HG03442 (cell line): Measurements from ENCODE around the gene SDCBP2.

Experiments used
- ATAC-seq: cut with Tn5 transposase; IDR thresholded peaks from one replicate; pipeline ENCODE4 v1.9.1; 2021; ENCODE audit warnings: mild to moderate bottlenecking, moderate library complexity; ENCODE audit not compliant: unreplicated experiment

SDCBP2 gene

GRCh38 chr20:1331801-1332453 is 3.0 kb upstream of the SDCBP2 start:
- no peak for ATAC-seq

GRCh38 chr20:1331101-1331500 is 2.2 kb upstream of the SDCBP2 start:
- ATAC-seq = no peak

- ATAC-seq = peak; percentile 44
Measured at GRCh38 chr20:1330075-1330830, 1.3 kb upstream of the SDCBP2 start.

- ATAC-seq = no peak
Measured at GRCh38 chr20:1327827-1328679, 886 bp downstream of the SDCBP2 start.

- ATAC-seq = no peak
Measured at GRCh38 chr20:1327241-1327653, 1.7 kb downstream of the SDCBP2 start.

- no peak for ATAC-seq
Measured at GRCh38 chr20:1326031-1326930, 2.7 kb downstream of the SDCBP2 start.

- ATAC-seq = peak; percentile 81
Measured at GRCh38 chr20:1325173-1326030, 3.5 kb downstream of the SDCBP2 start.

GRCh38 chr20:1324598-1325172 is 4.3 kb downstream of the SDCBP2 start:
- no peak for ATAC-seq

- no peak for ATAC-seq
Measured at GRCh38 chr20:1323830-1324597, 4.9 kb downstream of the SDCBP2 start.

GRCh38 chr20:1323256-1323655 is 5.7 kb downstream of the SDCBP2 start:
- ATAC-seq = no peak

GRCh38 chr20:1322511-1323245 is 6.3 kb downstream of the SDCBP2 start:
- ATAC-seq = no peak

- ATAC-seq = no peak
Measured at GRCh38 chr20:1321654-1321939, 7.3 kb downstream of the SDCBP2 start.

- no peak for ATAC-seq
Measured at GRCh38 chr20:1320902-1321653, 7.9 kb downstream of the SDCBP2 start.

GRCh38 chr20:1320016-1320415 is 8.9 kb downstream of the SDCBP2 start:
- no peak for ATAC-seq

GRCh38 chr20:1319462-1319861 is 9.5 kb downstream of the SDCBP2 start:
- no peak for ATAC-seq

- ATAC-seq = no peak
Measured at GRCh38 chr20:1319051-1319450, 9.9 kb downstream of the SDCBP2 start.

GRCh38 chr20:1317545-1318255 is 11.2 kb downstream of the SDCBP2 start:
- no peak for ATAC-seq
